ENCODE results near the gene PGGHG. TPM values are rescaled to one million over a fixed set of nuclear protein-coding genes. Genes with fewer than 3 reads are reported as not detected.

PGGHG gene
- total and polyA plus RNA-seq, 10 donors: 53.4 to 250 (median 131) TPM

DNA sequence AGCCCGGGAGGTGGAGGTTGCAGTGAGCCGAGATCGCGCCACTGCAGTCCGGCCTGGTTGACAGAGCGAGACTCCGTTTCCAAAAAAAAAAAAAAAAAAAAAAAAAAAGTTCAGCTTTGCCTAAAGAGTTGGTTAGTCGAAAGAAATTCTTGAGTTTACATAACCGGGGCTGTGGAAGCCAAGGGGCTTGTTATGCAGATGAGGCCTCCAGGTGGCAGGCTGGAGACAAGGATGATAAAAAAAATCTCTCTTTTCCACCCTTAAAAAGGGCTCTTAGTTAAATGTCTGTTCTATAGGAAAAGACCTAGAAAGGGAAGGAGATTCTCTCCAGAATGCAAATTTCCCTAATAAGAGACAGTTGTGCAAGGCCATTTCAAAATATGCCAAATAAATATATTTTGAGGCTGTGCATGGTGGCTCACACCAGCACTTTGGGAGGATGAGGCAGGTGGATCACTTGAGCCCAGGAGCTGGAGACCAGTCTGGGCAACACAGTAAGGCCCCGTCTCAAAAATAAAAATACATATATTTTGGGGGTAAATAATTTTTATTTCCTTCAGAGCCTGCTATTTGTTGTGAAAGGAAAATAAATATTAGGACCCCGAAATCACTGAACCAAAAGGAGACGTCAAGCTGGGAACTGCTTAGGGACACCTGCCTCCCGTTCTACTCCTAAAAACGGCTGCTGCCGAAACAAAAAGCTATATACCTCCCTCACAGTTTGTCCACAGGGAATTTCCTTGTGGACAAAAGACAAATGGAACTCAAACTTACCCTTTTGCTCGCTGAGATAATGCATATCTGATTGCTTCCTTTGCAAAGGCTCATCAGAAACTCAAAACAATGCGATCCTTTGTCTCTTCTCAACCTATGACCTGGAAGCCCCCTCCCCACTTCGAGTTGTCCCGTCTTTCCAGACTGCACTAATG, 16.3 kb downstream of the PGGHG start:
- H3K27ac ChIP-seq: peak overlapping the region in 6 of 8 donors; percentile 44 to 97 (median 90)
- peak; percentile 84 for DNase-seq
- H3K36me3 ChIP-seq: peaks cover 0 to 5% (median 0%) of the 10 kb centered on the region in 6 donors
- 36 to 52% (median 44%) methylated on average over 18 to 19 of the region's 19 CpGs for WGBS, 5 donors
- peaks cover 0 to 3% (median 0%) of the 10 kb centered on the region in 7 donors for H3K27me3 ChIP-seq (replicated peaks in 1 of 7)
- H3K9me3 ChIP-seq: no peaks in the 10 kb centered on the region
- peak in 1 of 3 donors; percentile 26 for TF ChIP-seq POLR2AphosphoS5 (IDR thresholded peaks at IDR 0.05)
- TF ChIP-seq, protein P1, sequence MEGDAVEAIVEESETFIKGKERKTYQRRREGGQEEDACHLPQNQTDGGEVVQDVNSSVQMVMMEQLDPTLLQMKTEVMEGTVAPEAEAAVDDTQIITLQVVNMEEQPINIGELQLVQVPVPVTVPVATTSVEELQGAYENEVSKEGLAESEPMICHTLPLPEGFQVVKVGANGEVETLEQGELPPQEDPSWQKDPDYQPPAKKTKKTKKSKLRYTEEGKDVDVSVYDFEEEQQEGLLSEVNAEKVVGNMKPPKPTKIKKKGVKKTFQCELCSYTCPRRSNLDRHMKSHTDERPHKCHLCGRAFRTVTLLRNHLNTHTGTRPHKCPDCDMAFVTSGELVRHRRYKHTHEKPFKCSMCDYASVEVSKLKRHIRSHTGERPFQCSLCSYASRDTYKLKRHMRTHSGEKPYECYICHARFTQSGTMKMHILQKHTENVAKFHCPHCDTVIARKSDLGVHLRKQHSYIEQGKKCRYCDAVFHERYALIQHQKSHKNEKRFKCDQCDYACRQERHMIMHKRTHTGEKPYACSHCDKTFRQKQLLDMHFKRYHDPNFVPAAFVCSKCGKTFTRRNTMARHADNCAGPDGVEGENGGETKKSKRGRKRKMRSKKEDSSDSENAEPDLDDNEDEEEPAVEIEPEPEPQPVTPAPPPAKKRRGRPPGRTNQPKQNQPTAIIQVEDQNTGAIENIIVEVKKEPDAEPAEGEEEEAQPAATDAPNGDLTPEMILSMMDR (IDR thresholded peaks at IDR 0.05 in 8 of 11, conservative IDR thresholded peaks at IDR 0.05 in 3 of 11): peak; percentile 66 to 90 (median 81)
- no peak for TF ChIP-seq POLR2A (IDR thresholded peaks at IDR 0.05)
- no peak overlapping the region for H3K4me3 ChIP-seq
- peaks cover 16 to 77% (median 51%) of the 10 kb centered on the region in 6 donors for H3K4me1 ChIP-seq
- intact Hi-C loops (cut with DNase I; ENCODE audit: low total_unique reads): loop anchor here (5.0 kb wide), 1 partner anchor 52 kb away; no protein-coding TSS in a partner anchor

DNA sequence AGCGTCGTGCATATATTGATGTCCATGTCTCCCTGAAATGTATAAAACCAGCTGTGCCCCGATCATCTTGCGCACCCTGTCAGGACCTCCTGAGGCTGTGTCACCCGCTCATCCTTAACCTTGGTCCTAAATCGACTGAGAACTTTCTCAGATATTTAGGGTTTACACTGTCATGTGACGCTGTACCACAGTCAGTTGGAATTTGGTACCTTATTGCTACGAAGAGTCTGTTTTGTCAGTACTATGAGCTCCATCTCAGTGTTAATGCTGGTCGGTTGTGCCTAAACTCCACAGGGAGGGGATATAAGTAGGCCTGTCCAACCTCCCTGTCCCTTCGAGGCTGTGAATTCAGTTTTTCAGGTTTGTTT, 16.9 kb downstream of the PGGHG start:
- H3K4me1 ChIP-seq: peaks cover 16 to 74% (median 51%) of the 10 kb centered on the region in 6 donors
- peak overlapping the region in 7 of 8 donors; percentile 32 to 97 (median 90) for H3K27ac ChIP-seq
- no peaks in the 10 kb centered on the region for H3K9me3 ChIP-seq
- DNase-seq: peak; percentile 8
- WGBS, 5 donors: 89 to 92% (median 91%) methylated on average over 10 of the region's 10 CpGs
- intact Hi-C loops (cut with DNase I; ENCODE audit: low total_unique reads): loop anchor here (5.0 kb wide), 1 partner anchor 51 kb away; no protein-coding TSS in a partner anchor
- TF ChIP-seq POLR2AphosphoS5 (IDR thresholded peaks at IDR 0.05) (no peak), POLR2A (IDR thresholded peaks at IDR 0.05) (no peak)
- TF ChIP-seq, protein P1 (IDR thresholded peaks at IDR 0.05 in 8 of 11, conservative IDR thresholded peaks at IDR 0.05 in 3 of 11): no peak
- no peak overlapping the region for H3K4me3 ChIP-seq
- H3K27me3 ChIP-seq (replicated peaks in 1 of 7): no peaks in the 10 kb centered on the region
- H3K36me3 ChIP-seq: peaks cover 0 to 5% (median 0%) of the 10 kb centered on the region in 6 donors

DNA sequence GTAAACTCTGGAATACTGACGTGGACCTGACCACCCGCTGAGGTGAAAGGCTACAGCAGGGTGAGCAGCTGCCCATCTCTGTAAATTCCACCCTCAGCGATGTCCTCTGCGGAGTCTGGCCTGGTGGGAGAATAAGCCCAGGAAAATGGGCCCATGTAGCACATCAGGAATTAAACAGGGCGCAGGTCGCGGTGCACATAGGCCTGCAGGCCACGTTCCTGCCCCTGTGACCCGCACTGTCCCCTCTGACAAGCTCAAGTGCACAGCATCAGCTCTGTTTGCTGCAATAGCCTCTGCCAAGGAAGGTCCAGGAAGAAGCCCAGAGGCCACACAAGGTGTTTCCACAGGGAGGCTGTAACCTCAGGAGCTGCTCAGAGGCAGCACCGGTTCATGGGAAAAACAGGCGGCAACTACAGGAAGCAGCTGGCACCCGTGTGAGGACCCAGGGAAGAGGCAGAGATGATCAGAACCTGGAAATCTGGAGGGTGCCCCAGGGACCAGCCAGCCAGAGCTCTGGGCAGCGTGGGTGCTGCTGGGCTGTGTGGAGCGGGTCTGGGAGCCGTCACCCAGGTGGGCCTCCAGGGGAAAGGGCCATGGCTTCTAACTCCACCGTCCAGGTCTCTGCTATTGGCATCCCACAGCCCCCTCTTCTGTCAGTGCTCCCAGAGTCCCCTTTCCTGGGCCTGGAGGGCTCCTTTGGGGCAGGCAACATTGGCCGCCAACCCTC, 17.9 kb downstream of the PGGHG start:
- H3K27ac ChIP-seq: peak overlapping the region; percentile 77 to 97 (median 90)
- H3K4me1 ChIP-seq: peaks cover 18 to 76% (median 52%) of the 10 kb centered on the region in 6 donors
- peaks cover 0 to 5% (median 0%) of the 10 kb centered on the region in 6 donors for H3K36me3 ChIP-seq
- 81 to 88% (median 82%) methylated on average over 14 to 17 of the region's 17 CpGs for WGBS, 5 donors
- TF ChIP-seq, protein P1 (IDR thresholded peaks at IDR 0.05 in 8 of 11, conservative IDR thresholded peaks at IDR 0.05 in 3 of 11): no peak
- TF ChIP-seq POLR2A (IDR thresholded peaks at IDR 0.05): no peak
- no peak for TF ChIP-seq POLR2AphosphoS5 (IDR thresholded peaks at IDR 0.05)
- intact Hi-C loops (cut with DNase I; ENCODE audit: low total_unique reads): loop anchor here (5.0 kb wide), 1 partner anchor 50 kb away; no protein-coding TSS in a partner anchor
- H3K9me3 ChIP-seq: no peaks in the 10 kb centered on the region
- H3K4me3 ChIP-seq: peak overlapping the region in 1 of 8 donors; percentile 74
- peak; percentile 83 for DNase-seq
- H3K27me3 ChIP-seq (replicated peaks in 1 of 7): no peaks in the 10 kb centered on the region

Measured in spleen (tissue), 11 donors.